ENCODE measurements around the gene SLC66A2. TPM values are rescaled to one million over a fixed set of nuclear protein-coding genes. Genes with fewer than 3 reads are reported as not detected.
A peak's percentile ranks its signal among the peaks of the same experiment; 100 is the strongest.

Gene SLC66A2
- total RNA-seq, 4 donors from 2014 or later: 30.4 to 49.6 (median 35.1) TPM

- Histone ChIP-seq H3K9me3 (no peaks in the 10 kb centered on the region), H3K27ac (peak within 1 kb of the TSS; percentile 93 to 99 (median 96)), H3K27me3 (no peaks in the 10 kb centered on the region), H3K4me3 (peak within 1 kb of the TSS; percentile 79 to 99 (median 90)), H3K36me3 (peaks cover 0 to 25% (median 0%) of the 10 kb centered on the region in 3 donors), H3K4me1 (peaks cover 9 to 38% (median 16%) of the 10 kb centered on the region in 3 donors)
- intact Hi-C loops (cut with DNase I): no loop called here
- TF ChIP-seq CTCF (IDR thresholded peaks at IDR 0.05) (no peak), POLR2A (IDR thresholded peaks at IDR 0.05) (peak in 2 of 4 donors; percentile 81 to 88)
- WGBS, 2 donors: 0 to 3% methylated on average over 7 to 16 of the region's 71 CpGs
- DNase-seq: peak; percentile 21
Measured at GRCh38 chr18:79988451-79989194, 37.2 kb upstream of the SLC66A2 start, which contains the start of gene TXNL4A. TXNL4A (minus strand) TSS chr18:79988563; CDS start chr18:79988392, 171 bp downstream.

GRCh38 chr18:79988071-79988450, 36.6 kb upstream of the SLC66A2 start:
- DNase-seq: no peak
- intact Hi-C loops (cut with DNase I): no loop called here

GRCh38 chr18:79987566-79987965, 36.1 kb upstream of the SLC66A2 start:
- WGBS, 2 donors: 0 to 2% methylated on average over 6 of the region's 6 CpGs
- H3K27me3 ChIP-seq: no peaks in the 10 kb centered on the region
- H3K36me3 ChIP-seq: peaks cover 0 to 28% (median 0%) of the 10 kb centered on the region in 3 donors
- intact Hi-C loops (cut with DNase I): no loop called here
- no peaks in the 10 kb centered on the region for H3K9me3 ChIP-seq
- H3K4me1 ChIP-seq: peaks cover 9 to 48% (median 16%) of the 10 kb centered on the region in 3 donors
- DNase-seq: no peak
- TF ChIP-seq POLR2A (IDR thresholded peaks at IDR 0.05) (no peak), CTCF (IDR thresholded peaks at IDR 0.05) (no peak)
- peak overlapping the region in 3 of 4 donors; percentile 93 to 99 (median 96) for H3K27ac ChIP-seq
- peak overlapping the region; percentile 79 to 99 (median 90) for H3K4me3 ChIP-seq

More at GRCh38 chr18:79988071-79988450, 36.6 kb upstream of the SLC66A2 start:
- no peaks in the 10 kb centered on the region for H3K27me3 ChIP-seq
- peak overlapping the region; percentile 93 to 99 (median 96) for H3K27ac ChIP-seq
- WGBS, 2 donors: 0% methylated on average over 10 to 15 of the region's 48 CpGs
- H3K4me1 ChIP-seq: peaks cover 9 to 43% (median 16%) of the 10 kb centered on the region in 3 donors
- no peaks in the 10 kb centered on the region for H3K9me3 ChIP-seq
- peaks cover 0 to 25% (median 0%) of the 10 kb centered on the region in 3 donors for H3K36me3 ChIP-seq
- TF ChIP-seq CTCF (IDR thresholded peaks at IDR 0.05) (peak in 3 of 6 experiments; percentile 13 to 34 (median 22)), POLR2A (IDR thresholded peaks at IDR 0.05) (no peak)
- peak overlapping the region; percentile 79 to 99 (median 90) for H3K4me3 ChIP-seq

- H3K36me3 ChIP-seq: peaks cover 0 to 36% (median 0%) of the 10 kb centered on the region in 3 donors
- H3K27me3 ChIP-seq: no peaks in the 10 kb centered on the region
- DNase-seq: no peak
- peak overlapping the region; percentile 8 to 99 (median 84) for H3K4me3 ChIP-seq
- intact Hi-C loops (cut with DNase I): no loop called here
- H3K4me1 ChIP-seq: peaks cover 9 to 55% (median 16%) of the 10 kb centered on the region in 3 donors
- 37 to 48% methylated on average over 6 to 7 of the region's 7 CpGs for WGBS, 2 donors
- TF ChIP-seq CTCF (IDR thresholded peaks at IDR 0.05) (no peak), POLR2A (IDR thresholded peaks at IDR 0.05) (no peak)
- peak overlapping the region; percentile 22 to 99 (median 72) for H3K27ac ChIP-seq
- H3K9me3 ChIP-seq: no peaks in the 10 kb centered on the region
Measured at GRCh38 chr18:79986726-79987125, 35.3 kb upstream of the SLC66A2 start.

GRCh38 chr18:79985172-79985571, 33.7 kb upstream of the SLC66A2 start:
- peaks cover 0 to 37% (median 0%) of the 10 kb centered on the region in 3 donors for H3K36me3 ChIP-seq
- H3K9me3 ChIP-seq: no peaks in the 10 kb centered on the region
- peaks cover 9 to 55% (median 16%) of the 10 kb centered on the region in 3 donors for H3K4me1 ChIP-seq
- intact Hi-C loops (cut with DNase I): no loop called here
- no peak for DNase-seq
- H3K27ac ChIP-seq: no peak overlapping the region
- H3K27me3 ChIP-seq: no peaks in the 10 kb centered on the region
- 93 to 95% methylated on average over 11 to 12 of the region's 12 CpGs for WGBS, 2 donors
- no peak overlapping the region for H3K4me3 ChIP-seq
- TF ChIP-seq CTCF (IDR thresholded peaks at IDR 0.05): no peak
- TF ChIP-seq POLR2A (IDR thresholded peaks at IDR 0.05): no peak
